Neuronal stem cell (in vitro differentiated cells): ENCODE data around the gene B3GALT6.

Experiments used
- DNase-seq: peaks from one replicate; pipeline ENCODE4 v3.0.0-alpha.2; 2013; ENCODE audit warnings: low spot score
- H2AFZ ChIP-seq: one replicate; pipeline ENCODE4 v1.6.1; 2013; ENCODE audit warnings: mild to moderate bottlenecking, low read length, inconsistent platforms
- H2AK5ac ChIP-seq: 2 replicates; pipeline ENCODE4 v1.6.1; 2013; ENCODE audit warnings: low read depth, mild to moderate bottlenecking, inconsistent platforms, low read length, moderate library complexity, mixed read lengths
- H2BK120ac ChIP-seq: 2 replicates; pipeline ENCODE4 v1.6.1; 2013; ENCODE audit warnings: low read depth, mild to moderate bottlenecking, inconsistent platforms, low read length, moderate library complexity, mixed read lengths
- H2BK12ac ChIP-seq: one replicate; pipeline ENCODE4 v1.6.1; 2013; ENCODE audit warnings: low read length, inconsistent platforms
- H2BK15ac ChIP-seq: 2 replicates; pipeline ENCODE4 v1.6.1; 2013; ENCODE audit warnings: mild to moderate bottlenecking, low read length, inconsistent platforms, mixed read lengths
- H2BK5ac ChIP-seq: one replicate; pipeline ENCODE4 v1.6.1; 2013; ENCODE audit warnings: inconsistent platforms, mild to moderate bottlenecking, low read length, moderate library complexity
- H3K14ac ChIP-seq: one replicate; pipeline ENCODE4 v1.6.1; 2013; ENCODE audit warnings: low read length, inconsistent platforms
- H3K18ac ChIP-seq: 2 replicates; pipeline ENCODE4 v1.6.1; 2013; ENCODE audit warnings: low read length, inconsistent platforms
- H3K23ac ChIP-seq: 2 replicates; pipeline ENCODE4 v1.6.1; 2013; ENCODE audit warnings: low read depth, mild to moderate bottlenecking, mixed read lengths, low read length, inconsistent platforms; ENCODE audit not compliant: poor library complexity
- H3K27ac ChIP-seq: replicated peaks from 3 replicates; pipeline ENCODE4 v1.5.1; 2013; ENCODE audit warnings: low read length, inconsistent platforms
- H3K27me3 ChIP-seq, 3 experiments: 2 replicates each; pipeline ENCODE4 v1.6.1; 2013; ENCODE audit warnings: low read length in 3 of 3, mild to moderate bottlenecking in 2 of 3, inconsistent platforms in 1 of 3, low read depth in 1 of 3, mixed read lengths in 1 of 3, moderate library complexity in 1 of 3; ENCODE audit not compliant: control insufficient read depth in 3 of 3, insufficient read depth in 3 of 3
- H3K36me3 ChIP-seq, 2 donors: replicated peaks in 1 of 2; 2 replicates each; pipeline ENCODE4 v1.6.1; 2013; ENCODE audit warnings: low read length in 2 of 2; ENCODE audit not compliant: control insufficient read depth in 2 of 2, insufficient read depth in 2 of 2
- H3K4ac ChIP-seq: 2 replicates; pipeline ENCODE4 v1.6.1; 2013; ENCODE audit warnings: inconsistent platforms, mild to moderate bottlenecking, low read length, moderate library complexity
- H3K4me1 ChIP-seq, 2 donors: 1 replicate in 1 of 2; 2 replicates in 1 of 2; pipeline ENCODE4 v1.6.1; 2013; ENCODE audit warnings: low read length in 2 of 2, low read depth in 1 of 2; ENCODE audit not compliant: control insufficient read depth in 2 of 2, insufficient read depth in 1 of 2
- H3K4me2 ChIP-seq: one replicate; pipeline ENCODE4 v1.6.1; 2013; ENCODE audit warnings: mild to moderate bottlenecking, low read length, inconsistent platforms; ENCODE audit not compliant: insufficient read depth, poor library complexity, severe bottlenecking
- H3K4me3 ChIP-seq, 2 donors: 2 replicates each; pipeline ENCODE4 v1.5.1; 2013; ENCODE audit warnings: low read length in 2 of 2, mild to moderate bottlenecking in 2 of 2, inconsistent platforms in 1 of 2, moderate library complexity in 1 of 2
- H3K79me1 ChIP-seq: one replicate; pipeline ENCODE4 v1.6.1; 2013; ENCODE audit warnings: low read depth, mild to moderate bottlenecking, inconsistent platforms, low read length, moderate library complexity
- H3K9ac ChIP-seq: one replicate; pipeline ENCODE4 v1.6.1; 2013; ENCODE audit warnings: mild to moderate bottlenecking, low read depth, low read length, inconsistent platforms; ENCODE audit not compliant: poor library complexity
- H3K9me3 ChIP-seq, 2 donors: replicated peaks in 1 of 2; 2 replicates each; pipeline versions ENCODE3 to v1.6.1; 2013; ENCODE audit warnings: low read length in 2 of 2, mild to moderate bottlenecking in 2 of 2, inconsistent platforms in 1 of 2, low read depth in 1 of 2, mixed read lengths in 1 of 2, moderate library complexity in 1 of 2; ENCODE audit not compliant: control insufficient read depth in 2 of 2, insufficient read depth in 1 of 2
- H4K8ac ChIP-seq: one replicate; pipeline ENCODE4 v1.6.1; 2013; ENCODE audit warnings: low read depth, mild to moderate bottlenecking, inconsistent platforms, low read length, moderate library complexity
- H4K91ac ChIP-seq: one replicate; pipeline ENCODE4 v1.6.1; 2013; ENCODE audit warnings: low read length, low read depth, mild to moderate bottlenecking, inconsistent platforms; ENCODE audit not compliant: poor library complexity
- WGBS, 2 donors: extraction: QIAGEN DNeasy Blood & Tissue Kit; methylation state at CpG; one replicate each; pipeline ENCODE4 v1.1.7; 2013; ENCODE audit warnings: missing lambda C conversion rate in 2 of 2, mixed read lengths in 1 of 2; ENCODE audit not compliant: insufficient read length in 2 of 2, insufficient replicate concordance in 1 of 2; ENCODE audit errors: extremely low coverage in 2 of 2; 5-methylcytosine and 5-hydroxymethylcytosine counted together

Gene B3GALT6

DNA sequence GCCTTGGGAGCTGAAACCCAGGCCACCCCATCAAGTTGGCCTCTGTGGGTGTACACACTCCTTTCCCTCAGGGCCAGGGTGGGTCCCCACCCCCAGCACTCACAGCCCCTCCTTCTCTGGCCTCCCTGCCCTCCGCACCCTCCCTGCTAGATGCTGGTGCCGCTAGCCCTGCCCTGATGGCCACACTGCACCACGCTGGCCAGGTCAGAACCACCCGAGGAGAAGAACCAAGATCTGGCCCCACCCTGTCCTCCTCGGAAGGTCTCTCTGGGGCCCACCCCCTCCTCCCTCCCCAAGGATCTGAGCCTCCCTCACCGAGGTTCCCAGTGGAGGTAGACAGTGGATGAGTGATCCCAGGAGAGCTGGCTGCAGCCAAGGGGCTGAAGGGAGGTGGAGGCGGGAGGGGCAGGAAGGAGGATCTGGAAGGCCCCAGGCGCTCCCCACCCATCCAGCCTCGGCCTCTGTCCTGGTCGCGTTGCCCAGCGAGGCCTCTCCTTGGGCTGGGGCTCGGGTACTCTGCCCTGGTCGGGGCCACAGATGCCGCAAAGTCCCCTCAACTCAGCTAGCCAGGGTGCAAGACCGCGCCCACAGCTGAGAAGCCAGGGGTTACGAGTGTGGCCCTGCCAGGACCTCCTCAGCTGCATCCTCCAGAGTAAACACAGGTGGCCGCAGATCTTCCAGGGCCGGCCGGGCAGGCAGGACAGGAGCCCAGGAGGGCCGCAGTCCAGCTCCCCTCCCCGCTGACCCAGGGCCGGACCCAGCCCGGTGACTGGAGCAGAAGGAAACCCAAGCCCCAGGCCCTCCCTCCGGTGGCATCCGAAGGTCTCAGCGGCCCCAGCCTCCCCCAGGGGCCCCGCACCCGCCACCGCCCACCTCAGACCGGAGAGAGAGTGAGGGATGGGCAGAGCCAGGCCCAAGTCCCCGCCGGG, 5.2 kb downstream of the B3GALT6 start:
- peak overlapping the region; percentile 81 for H2AK5ac ChIP-seq
- H3K4me2 ChIP-seq = no peak overlapping the region
- H3K4me1 ChIP-seq = peaks cover 17 to 41% of the 10 kb centered on the region in 2 donors
- no peak overlapping the region for H3K4me3 ChIP-seq
- no peak for DNase-seq
- H3K4ac ChIP-seq = no peak overlapping the region
- peaks cover 14% of the 10 kb centered on the region for H3K79me1 ChIP-seq
- peak overlapping the region; percentile 77 for H3K9ac ChIP-seq
- H3K27ac ChIP-seq = no peak overlapping the region
- H3K23ac ChIP-seq = peak overlapping the region; percentile 87
- H2BK15ac ChIP-seq = peak overlapping the region; percentile 58
- H2BK12ac ChIP-seq = peak overlapping the region; percentile 65
- H3K27me3 ChIP-seq = peaks cover 0 to 4% (median 0%) of the 10 kb centered on the region in 3 experiments
- H2BK5ac ChIP-seq = peak overlapping the region; percentile 35
- H2BK120ac ChIP-seq = no peak overlapping the region
- no CpG with 5 or more reads among the region's 34 CpGs for WGBS, 2 donors
- H3K36me3 ChIP-seq = peaks cover 12 to 22% of the 10 kb centered on the region in 2 donors
- no peak overlapping the region for H2AFZ ChIP-seq
- H3K9me3 ChIP-seq = peaks cover 0 to 12% of the 10 kb centered on the region in 2 donors
- peak overlapping the region; percentile 76 for H4K8ac ChIP-seq
- peak overlapping the region; percentile 56 for H3K14ac ChIP-seq
- no peak overlapping the region for H4K91ac ChIP-seq
- peak overlapping the region; percentile 89 for H3K18ac ChIP-seq

DNA sequence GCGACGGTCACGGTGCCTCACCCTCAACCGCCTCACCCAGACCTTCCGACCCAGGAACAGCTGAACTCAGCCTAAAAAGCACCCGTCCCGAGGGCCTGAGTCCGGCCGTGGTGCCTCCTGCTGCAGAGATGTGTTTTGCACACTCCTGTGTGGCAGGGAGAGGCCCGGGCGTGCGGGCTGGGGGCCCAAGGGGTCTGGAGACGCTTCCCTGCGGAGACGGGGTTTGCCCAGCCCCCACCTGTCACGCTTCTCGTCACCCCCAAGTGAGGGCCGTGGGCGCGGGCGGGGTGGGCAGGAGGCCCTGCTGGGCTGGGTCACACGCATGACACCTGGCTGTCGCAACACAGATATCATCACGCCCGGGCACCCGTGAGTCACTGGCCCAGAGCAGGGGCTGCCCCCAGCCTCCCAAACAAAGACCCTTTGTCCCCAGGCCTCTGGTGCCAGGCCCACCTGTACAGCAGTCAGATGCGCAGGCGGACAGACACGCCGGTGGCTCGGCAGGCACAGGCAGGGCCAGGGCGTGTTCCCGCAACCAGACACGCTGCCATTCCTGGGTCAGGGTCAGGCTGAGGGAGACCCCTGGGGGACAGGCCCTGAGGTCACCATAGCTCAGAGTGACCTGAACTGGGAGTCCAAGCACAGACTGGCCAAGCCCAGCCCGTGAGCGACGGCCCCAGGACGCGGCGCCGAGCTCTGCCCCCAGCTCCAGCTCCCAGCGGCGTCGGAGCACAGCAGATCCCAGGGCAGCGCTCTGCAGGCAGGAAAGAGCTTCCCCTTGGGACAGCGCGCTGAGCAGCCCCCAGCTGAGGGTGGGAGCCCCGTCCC, 6.1 kb downstream of the B3GALT6 start:
- Histone ChIP-seq H3K4me1 (peaks cover 10 to 35% of the 10 kb centered on the region in 2 donors), H3K9ac (peak overlapping the region; percentile 77), H2BK120ac (peak overlapping the region; percentile 1), H3K36me3 (peaks cover 9 to 19% of the 10 kb centered on the region in 2 donors), H3K9me3 (peaks cover 0 to 5% of the 10 kb centered on the region in 2 donors), H3K4me2 (peak overlapping the region; percentile 24), H3K4ac (no peak overlapping the region), H2AFZ (no peak overlapping the region), H3K18ac (peak overlapping the region; percentile 85), H4K8ac (no peak overlapping the region), H3K23ac (peak overlapping the region; percentile 87), H3K4me3 (no peak overlapping the region), H2BK15ac (no peak overlapping the region), H4K91ac (peak overlapping the region; percentile 72), H2BK12ac (peak overlapping the region; percentile 90), H3K27ac (no peak overlapping the region), H3K27me3 (peaks cover 0 to 4% (median 0%) of the 10 kb centered on the region in 3 experiments), H3K79me1 (peaks cover 5% of the 10 kb centered on the region), H3K14ac (peak overlapping the region; percentile 56), H2BK5ac (peak overlapping the region; percentile 48), H2AK5ac (peak overlapping the region; percentile 90)
- no peak for DNase-seq
- WGBS, 2 donors = no CpG with 5 or more reads among the region's 48 CpGs

DNA sequence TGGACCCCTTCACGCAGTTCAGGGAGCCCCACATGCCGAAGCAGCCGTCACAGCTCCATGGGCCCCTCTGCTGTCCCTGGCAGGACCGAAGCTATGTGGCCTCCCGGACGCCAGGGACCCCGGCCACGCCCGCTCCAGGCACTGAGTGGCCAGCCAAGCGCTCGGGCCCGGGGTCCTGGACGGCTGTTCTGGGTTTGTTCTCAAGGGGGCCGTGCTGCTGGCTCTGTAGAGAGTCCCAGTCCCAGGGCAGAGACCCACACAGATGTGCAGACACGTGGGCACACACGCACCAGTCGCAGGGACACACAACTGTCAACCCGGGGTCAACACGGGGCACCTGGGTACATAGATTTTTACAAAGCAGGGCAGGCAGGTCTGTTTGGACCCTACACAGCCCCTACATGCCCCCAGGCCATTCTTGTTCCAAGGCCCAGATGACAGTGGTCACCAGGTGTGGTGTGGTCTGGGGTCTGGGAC, 6.7 kb downstream of the B3GALT6 start:
- no peak overlapping the region for H4K8ac ChIP-seq
- H3K4ac ChIP-seq = no peak overlapping the region
- H3K27me3 ChIP-seq = peaks cover 0 to 4% (median 0%) of the 10 kb centered on the region in 3 experiments

More for the DNA sequence above, 6.7 kb downstream of the B3GALT6 start:
- H3K23ac ChIP-seq = peak overlapping the region; percentile 87
- H2BK5ac ChIP-seq = peak overlapping the region; percentile 48
- no peak overlapping the region for H3K4me3 ChIP-seq
- peak overlapping the region; percentile 58 for H2BK12ac ChIP-seq
- peaks cover 4% of the 10 kb centered on the region for H3K79me1 ChIP-seq
- peaks cover 10 to 34% of the 10 kb centered on the region in 2 donors for H3K4me1 ChIP-seq
- no peak overlapping the region for H3K27ac ChIP-seq
- no peak overlapping the region for H3K9ac ChIP-seq
- no peak for DNase-seq
- no peaks in the 10 kb centered on the region for H3K9me3 ChIP-seq
- peak overlapping the region; percentile 85 for H3K18ac ChIP-seq
- H2BK15ac ChIP-seq = peak overlapping the region; percentile 58
- H3K36me3 ChIP-seq = peaks cover 4 to 13% of the 10 kb centered on the region in 2 donors
- no CpG with 5 or more reads among the region's 19 CpGs for WGBS, 2 donors
- H2AFZ ChIP-seq = no peak overlapping the region
- peak overlapping the region; percentile 1 for H2BK120ac ChIP-seq
- H3K4me2 ChIP-seq = no peak overlapping the region
- peak overlapping the region; percentile 90 for H2AK5ac ChIP-seq
- no peak overlapping the region for H4K91ac ChIP-seq
- peak overlapping the region; percentile 71 for H3K14ac ChIP-seq
